H1 (cell line): Measurements from ENCODE around the gene PLBD2.

Experiments used
- CHD2 ChIP-seq: IDR thresholded peaks from 2 replicates; pipeline ENCODE4 v1.6.1; 2012; ENCODE audit warnings: low read length, improper control_type of control experiment
- CTCF ChIP-seq, 3 experiments: IDR thresholded peaks; 1 replicate in 2 of 3; 2 replicates in 1 of 3; pipeline versions ENCODE4 v1.5.1 to v1.6.1; 2011; ENCODE audit warnings: low read length in 3 of 3, mild to moderate bottlenecking in 3 of 3, inconsistent platforms in 2 of 3, low read depth in 1 of 3, moderate library complexity in 1 of 3; ENCODE audit not compliant: insufficient read depth in 1 of 3; ENCODE audit errors: control extremely low read depth in 1 of 3
- EZH2 ChIP-seq: fragments of 200-600 bp; sonication (generic); IDR thresholded peaks from 2 replicates; pipeline ENCODE4 v1.7.1; 2012; ENCODE audit warnings: low read depth, mild to moderate bottlenecking, moderate library complexity, low read length, inconsistent platforms; ENCODE audit not compliant: severe bottlenecking
- MAFK ChIP-seq: IDR thresholded peaks from 2 replicates; pipeline ENCODE4 v1.6.1; 2012; ENCODE audit warnings: low read depth, mild to moderate bottlenecking, improper control_type of control experiment, low read length

GRCh38 chr12:113402586-113403260, 44.3 kb downstream of the PLBD2 start:
- TF ChIP-seq MAFK: no peak
- TF ChIP-seq CTCF (IDR thresholded peaks at IDR 0.05; ENCODE audit: control extremely low read depth in 1 of 3, insufficient read depth in 1 of 3, low read depth in 1 of 3, low read length in 3 of 3): no peak
- no peak for TF ChIP-seq CHD2
- no peak for TF ChIP-seq EZH2
